HK-2 (cell line): ENCODE results near the gene COQ4.

Source experiments
- DNase-seq: peaks from one replicate; pipeline ENCODE4 v3.0.0-alpha.2; 2018; ENCODE audit not compliant: unreplicated experiment

The COQ4 gene

GRCh38 chr9:128372784-128373183 is 50.1 kb downstream of the COQ4 start:
- no peak for DNase-seq

- DNase-seq: no peak
Observed at GRCh38 chr9:128374221-128374675, 51.6 kb downstream of the COQ4 start.

GRCh38 chr9:128375865-128376264 is 53.2 kb downstream of the COQ4 start:
- no peak for DNase-seq

- DNase-seq: no peak
Observed at GRCh38 chr9:128382261-128382660, 59.6 kb downstream of the COQ4 start.

GRCh38 chr9:128383007-128383753 is 60.5 kb downstream of the COQ4 start:
- DNase-seq: no peak
